ENCODE data around the gene FAM117B. TPM values are rescaled to one million over a fixed set of nuclear protein-coding genes. Genes with fewer than 3 reads are reported as not detected.

The FAM117B gene
- total RNA-seq, 1 experiment from 2014 or later: 24.0 TPM

DNA sequence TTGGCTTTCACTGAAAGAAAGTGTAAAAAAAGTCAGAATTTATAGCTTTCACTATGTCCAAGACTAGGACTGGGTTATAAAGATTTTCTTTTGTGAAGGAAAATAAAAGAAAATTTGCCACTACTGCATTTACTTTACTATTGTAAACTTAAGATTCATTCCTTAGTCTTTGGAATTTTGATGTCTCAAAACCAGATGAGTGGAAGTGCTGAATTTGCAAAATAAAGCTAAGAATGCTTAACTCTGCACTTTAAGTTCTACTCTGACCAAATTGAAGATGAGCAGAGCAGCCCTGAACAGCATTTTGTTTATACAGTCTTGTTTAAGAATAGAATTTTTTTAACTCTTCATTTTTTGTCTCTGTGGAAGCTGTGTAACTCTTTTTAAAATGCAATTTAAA is 134.4 kb downstream of the FAM117B start:
- Histone ChIP-seq H3K56ac (ENCODE audit: insufficient read length, low read depth, low read length) (no peak overlapping the region), H3K9me3 (ENCODE audit: control insufficient read depth, low read depth, low read length) (no peaks in the 10 kb centered on the region), H3K4me1 (ENCODE audit: insufficient read depth, low read length) (no peaks in the 10 kb centered on the region), H3K23ac (ENCODE audit: insufficient read length, low read depth, low read length) (no peak overlapping the region), H3K27me3 (ENCODE audit: insufficient read depth, low read length) (no peaks in the 10 kb centered on the region), H2BK120ac (ENCODE audit: low read depth, low read length, poor library complexity, severe bottlenecking) (no peak overlapping the region), H2BK12ac (ENCODE audit: insufficient read length, low read depth, low read length) (no peak overlapping the region), H3T11ph (ENCODE audit: low read length) (no peak overlapping the region), H3K9ac (ENCODE audit: extremely low read depth, insufficient read length, low read length) (no peak overlapping the region), H2AFZ (ENCODE audit: low read length) (no peak overlapping the region), H3K4ac (ENCODE audit: low read depth, low read length) (no peak overlapping the region), H2BK5ac (ENCODE audit: insufficient read length, low read length) (no peak overlapping the region), H2AK5ac (ENCODE audit: insufficient read length, low read length) (no peak overlapping the region), H4K8ac (replicated peaks; ENCODE audit: insufficient read length, low read depth, low read length) (no peak overlapping the region), H2BK20ac (ENCODE audit: low read depth, low read length, poor library complexity, severe bottlenecking) (no peak overlapping the region), H4K91ac (ENCODE audit: insufficient read length, low read depth, low read length) (no peak overlapping the region), H3K79me2 (ENCODE audit: insufficient read depth, low read length) (no peaks in the 10 kb centered on the region), H3K23me2 (ENCODE audit: insufficient read length, low read depth, low read length, poor library complexity, severe bottlenecking) (no peaks in the 10 kb centered on the region), H3K4me2 (ENCODE audit: insufficient read depth, insufficient read length, low read length) (no peak overlapping the region), H3K79me1 (ENCODE audit: insufficient read depth, low read depth, low read length, poor library complexity, severe bottlenecking) (no peaks in the 10 kb centered on the region), H4K20me1 (ENCODE audit: control insufficient read depth, insufficient read depth, insufficient read length) (no peaks in the 10 kb centered on the region), H3K27ac (ENCODE audit: insufficient read length, low read depth, low read length) (no peak overlapping the region), H3K14ac (ENCODE audit: insufficient read depth, low read length) (no peak overlapping the region), H4K5ac (ENCODE audit: insufficient read length, low read depth, low read length) (no peak overlapping the region), H3K18ac (ENCODE audit: insufficient read length, low read depth, low read length) (no peak overlapping the region), H2BK15ac (ENCODE audit: low read depth, low read length) (no peak overlapping the region)
- Mint-ChIP-seq H3K27me3 (ENCODE audit: low read depth) (no peaks in the 10 kb centered on the region), H3K27ac (no peak overlapping the region), H3K9me3 (no peaks in the 10 kb centered on the region), H3K36me3 (ENCODE audit: insufficient read depth in 1 of 3, low read depth in 3 of 3) (peaks cover 13 to 20% (median 18%) of the 10 kb centered on the region in 3 experiments; a peak in 6 of 7 replicates), H3K4me1 (peaks cover 17% of the 10 kb centered on the region in 2 experiments), H3K4me3 (no peak overlapping the region)
- DNase-seq: no peak
- TF ChIP-seq CTCF (conservative IDR thresholded peaks at IDR 0.05): no peak

Data from H9 (cell line).